ENCODE results near the gene LRRC45. TPM values are rescaled to one million over a fixed set of nuclear protein-coding genes. Genes with fewer than 3 reads are reported as not detected.

The LRRC45 gene
- total and polyA plus RNA-seq, 9 of the 15 experiments (the other 6 are each of a cell fraction or from before 2014, with no cell fraction given), result 3.5 to 21.5 (median 11.2) TPM; not detected in 2

DNA sequence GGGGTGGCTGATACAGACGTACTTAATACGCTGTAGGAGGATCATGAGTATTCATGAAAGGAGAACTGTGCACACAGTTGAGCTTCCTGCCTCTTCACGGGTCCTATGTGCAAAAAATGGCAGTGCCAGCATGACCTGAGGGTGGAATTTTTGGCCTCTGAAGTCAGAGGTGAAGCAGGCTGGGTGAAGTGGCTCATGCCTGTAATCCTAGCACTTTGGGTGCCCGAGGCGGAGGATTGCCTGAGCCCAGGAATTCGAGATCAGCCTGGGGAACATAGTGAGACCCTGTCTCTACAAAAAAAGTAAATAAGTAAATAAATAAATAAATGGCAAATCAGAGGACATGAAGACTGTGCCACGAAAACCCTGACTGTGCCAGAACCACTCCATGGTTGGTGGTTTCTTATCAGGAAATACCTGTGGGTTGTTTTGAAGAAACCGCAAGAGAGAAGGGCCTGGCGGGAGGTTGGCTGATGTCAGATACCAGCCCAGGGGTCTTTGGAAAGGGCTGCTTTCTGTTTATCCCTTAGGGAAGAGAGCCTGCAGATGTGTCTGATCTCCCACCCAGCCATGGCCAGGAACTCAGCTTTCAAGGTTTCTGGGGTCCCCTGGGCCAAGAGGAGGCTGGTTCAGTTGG, 42.3 kb upstream of the LRRC45 start (continued):
- TF ChIP-seq, protein P1, sequence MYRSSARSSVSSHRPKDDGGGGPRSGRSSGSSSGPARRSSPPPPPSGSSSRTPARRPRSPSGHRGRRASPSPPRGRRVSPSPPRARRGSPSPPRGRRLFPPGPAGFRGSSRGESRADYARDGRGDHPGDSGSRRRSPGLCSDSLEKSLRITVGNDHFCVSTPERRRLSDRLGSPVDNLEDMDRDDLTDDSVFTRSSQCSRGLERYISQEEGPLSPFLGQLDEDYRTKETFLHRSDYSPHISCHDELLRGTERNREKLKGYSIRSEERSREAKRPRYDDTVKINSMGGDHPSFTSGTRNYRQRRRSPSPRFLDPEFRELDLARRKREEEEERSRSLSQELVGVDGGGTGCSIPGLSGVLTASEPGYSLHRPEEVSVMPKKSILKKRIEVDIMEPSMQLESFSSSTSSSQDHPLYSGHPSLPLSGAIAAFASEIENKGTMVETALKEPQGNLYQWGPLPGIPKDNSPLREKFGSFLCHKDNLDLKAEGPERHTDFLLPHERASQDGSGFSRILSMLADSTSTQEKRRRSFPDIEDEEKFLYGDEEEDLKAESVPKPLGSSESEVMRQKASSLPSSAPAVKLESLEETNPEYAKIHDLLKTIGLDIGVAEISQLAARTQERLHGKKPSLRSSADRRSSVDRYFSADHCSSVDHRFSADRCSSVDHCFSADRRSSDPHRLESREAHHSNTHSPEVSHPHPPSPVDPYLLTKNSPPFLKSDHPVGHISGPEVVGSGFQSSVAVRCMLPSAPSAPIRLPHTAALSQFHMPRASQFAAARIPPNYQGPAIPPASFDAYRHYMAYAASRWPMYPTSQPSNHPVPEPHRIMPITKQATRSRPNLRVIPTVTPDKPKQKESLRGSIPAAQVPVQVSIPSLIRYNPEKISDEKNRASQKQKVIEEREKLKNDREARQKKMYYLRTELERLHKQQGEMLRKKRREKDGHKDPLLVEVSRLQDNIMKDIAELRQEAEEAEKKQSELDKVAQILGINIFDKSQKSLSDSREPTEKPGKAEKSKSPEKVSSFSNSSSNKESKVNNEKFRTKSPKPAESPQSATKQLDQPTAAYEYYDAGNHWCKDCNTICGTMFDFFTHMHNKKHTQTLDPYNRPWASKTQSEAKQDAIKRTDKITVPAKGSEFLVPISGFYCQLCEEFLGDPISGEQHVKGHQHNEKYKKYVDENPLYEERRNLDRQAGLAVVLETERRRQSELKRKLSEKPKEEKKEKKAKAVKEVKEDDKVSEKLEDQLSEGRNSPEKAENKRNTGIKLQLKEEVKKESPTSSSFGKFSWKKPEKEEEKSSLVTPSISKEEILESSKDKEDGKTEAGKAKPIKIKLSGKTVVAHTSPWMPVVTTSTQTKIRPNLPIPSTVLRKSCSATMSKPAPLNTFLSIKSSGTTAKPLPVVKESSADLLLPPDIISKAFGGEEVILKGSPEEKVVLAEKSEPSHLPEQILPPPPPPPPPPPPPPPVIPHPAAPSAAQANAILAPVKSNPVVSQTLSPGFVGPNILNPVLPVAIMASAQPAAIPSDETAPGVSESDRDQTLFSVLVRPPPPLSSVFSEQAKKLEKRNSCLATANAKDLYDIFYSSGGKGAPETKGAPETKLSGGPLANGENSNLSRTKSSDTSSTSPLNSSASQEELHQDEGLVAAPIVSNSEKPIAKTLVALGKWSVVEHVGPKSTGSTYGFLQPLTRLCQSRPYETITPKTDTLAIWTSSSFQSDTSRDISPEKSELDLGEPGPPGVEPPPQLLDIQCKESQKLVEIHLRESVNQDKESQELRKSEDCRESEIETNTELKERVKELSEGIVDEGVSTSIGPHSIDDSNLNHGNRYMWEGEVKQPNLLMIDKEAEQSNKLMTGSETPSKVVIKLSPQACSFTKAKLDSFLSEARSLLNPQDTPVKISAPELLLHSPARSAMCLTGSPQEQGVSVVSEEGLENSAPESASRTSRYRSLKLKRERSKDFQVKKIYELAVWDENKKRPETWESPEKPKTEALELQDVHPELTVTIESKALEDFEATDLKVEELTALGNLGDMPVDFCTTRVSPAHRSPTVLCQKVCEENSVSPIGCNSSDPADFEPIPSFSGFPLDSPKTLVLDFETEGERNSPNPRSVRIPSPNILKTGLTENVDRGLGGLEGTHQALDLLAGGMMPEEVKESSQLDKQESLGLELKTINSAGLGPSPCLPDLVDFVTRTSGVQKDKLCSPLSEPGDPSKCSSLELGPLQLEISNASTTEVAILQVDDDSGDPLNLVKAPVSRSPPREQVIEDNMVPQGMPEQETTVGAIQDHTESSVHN (IDR thresholded peaks at IDR 0.05; ENCODE audit: borderline replicate concordance in 1 of 2, low read depth in 1 of 2), result no peak
- TF ChIP-seq, protein P2, sequence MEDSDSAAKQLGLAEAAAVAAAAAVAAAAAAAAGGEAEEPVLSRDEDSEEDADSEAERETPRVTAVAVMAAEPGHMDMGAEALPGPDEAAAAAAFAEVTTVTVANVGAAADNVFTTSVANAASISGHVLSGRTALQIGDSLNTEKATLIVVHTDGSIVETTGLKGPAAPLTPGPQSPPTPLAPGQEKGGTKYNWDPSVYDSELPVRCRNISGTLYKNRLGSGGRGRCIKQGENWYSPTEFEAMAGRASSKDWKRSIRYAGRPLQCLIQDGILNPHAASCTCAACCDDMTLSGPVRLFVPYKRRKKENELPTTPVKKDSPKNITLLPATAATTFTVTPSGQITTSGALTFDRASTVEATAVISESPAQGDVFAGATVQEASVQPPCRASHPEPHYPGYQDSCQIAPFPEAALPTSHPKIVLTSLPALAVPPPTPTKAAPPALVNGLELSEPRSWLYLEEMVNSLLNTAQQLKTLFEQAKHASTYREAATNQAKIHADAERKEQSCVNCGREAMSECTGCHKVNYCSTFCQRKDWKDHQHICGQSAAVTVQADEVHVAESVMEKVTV (CRISPR knock-in tag; IDR thresholded peaks at IDR 0.05), result no peak
- TF ChIP-seq ZNF507 (tag; conservative IDR thresholded peaks at IDR 0.05) (no peak), ZNF354B (CRISPR knock-in tag; IDR thresholded peaks at IDR 0.05) (no peak), GTF2F1 (IDR thresholded peaks at IDR 0.05; ENCODE audit: low read depth, low read length) (no peak), XRCC4 (IDR thresholded peaks at IDR 0.05; ENCODE audit: extremely low read depth, insufficient read depth, insufficient read length) (no peak), PHB (CRISPR knock-in tag; IDR thresholded peaks at IDR 0.05) (no peak)
